Measurements from ENCODE around the gene HIRIP3.

DNA sequence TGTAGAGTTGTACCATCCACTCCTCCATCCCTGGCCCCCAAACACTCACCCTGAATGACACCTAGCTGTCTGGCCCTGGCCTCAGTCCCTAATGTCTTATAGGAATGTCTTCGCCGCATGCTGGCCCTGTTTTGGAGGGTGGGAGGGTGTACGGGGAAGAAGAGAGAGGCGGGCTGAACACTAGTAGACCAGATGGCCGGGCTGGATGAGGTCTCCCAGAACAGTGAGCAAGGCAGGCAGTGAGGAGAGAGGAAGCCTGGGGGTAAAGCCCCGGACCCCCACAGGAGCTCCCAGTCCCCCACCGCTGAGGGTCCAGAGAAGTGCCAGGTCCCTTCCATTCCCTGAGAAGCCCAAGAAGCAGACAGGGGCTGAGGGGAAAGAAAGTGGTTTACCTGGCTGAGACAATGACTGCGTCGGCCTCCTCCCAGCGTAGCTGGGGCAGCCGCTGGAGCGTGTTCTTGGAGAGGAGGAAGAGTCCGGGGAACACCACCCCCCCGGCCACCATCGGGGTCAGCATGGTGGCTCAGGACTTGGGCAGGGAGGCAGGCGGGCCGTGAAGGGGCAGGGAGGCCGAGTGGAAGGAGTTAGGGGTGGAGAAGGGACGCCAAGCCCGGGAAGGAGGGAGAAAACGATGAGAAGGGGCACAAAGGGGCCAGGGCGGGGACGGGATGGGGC lies 34.7 kb upstream of the HIRIP3 start:
- TF ChIP-seq POLR2AphosphoS5 (IDR thresholded peaks at IDR 0.05; ENCODE audit: insufficient read depth in 1 of 2, low read depth in 1 of 2) (no peak), POLR2A (IDR thresholded peaks at IDR 0.05) (no peak)
- TF ChIP-seq, protein P1, sequence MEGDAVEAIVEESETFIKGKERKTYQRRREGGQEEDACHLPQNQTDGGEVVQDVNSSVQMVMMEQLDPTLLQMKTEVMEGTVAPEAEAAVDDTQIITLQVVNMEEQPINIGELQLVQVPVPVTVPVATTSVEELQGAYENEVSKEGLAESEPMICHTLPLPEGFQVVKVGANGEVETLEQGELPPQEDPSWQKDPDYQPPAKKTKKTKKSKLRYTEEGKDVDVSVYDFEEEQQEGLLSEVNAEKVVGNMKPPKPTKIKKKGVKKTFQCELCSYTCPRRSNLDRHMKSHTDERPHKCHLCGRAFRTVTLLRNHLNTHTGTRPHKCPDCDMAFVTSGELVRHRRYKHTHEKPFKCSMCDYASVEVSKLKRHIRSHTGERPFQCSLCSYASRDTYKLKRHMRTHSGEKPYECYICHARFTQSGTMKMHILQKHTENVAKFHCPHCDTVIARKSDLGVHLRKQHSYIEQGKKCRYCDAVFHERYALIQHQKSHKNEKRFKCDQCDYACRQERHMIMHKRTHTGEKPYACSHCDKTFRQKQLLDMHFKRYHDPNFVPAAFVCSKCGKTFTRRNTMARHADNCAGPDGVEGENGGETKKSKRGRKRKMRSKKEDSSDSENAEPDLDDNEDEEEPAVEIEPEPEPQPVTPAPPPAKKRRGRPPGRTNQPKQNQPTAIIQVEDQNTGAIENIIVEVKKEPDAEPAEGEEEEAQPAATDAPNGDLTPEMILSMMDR (IDR thresholded peaks at IDR 0.05): no peak
